ENCODE measurements around the gene MYL9.
A peak's percentile ranks its signal among the peaks of the same experiment; 100 is the strongest.
"Not testable (repeated sequence)": the region's sequence is repeated elsewhere in the genome, so short reads cannot be mapped to it uniquely, and the experiment has no call there.

The MYL9 gene

DNA sequence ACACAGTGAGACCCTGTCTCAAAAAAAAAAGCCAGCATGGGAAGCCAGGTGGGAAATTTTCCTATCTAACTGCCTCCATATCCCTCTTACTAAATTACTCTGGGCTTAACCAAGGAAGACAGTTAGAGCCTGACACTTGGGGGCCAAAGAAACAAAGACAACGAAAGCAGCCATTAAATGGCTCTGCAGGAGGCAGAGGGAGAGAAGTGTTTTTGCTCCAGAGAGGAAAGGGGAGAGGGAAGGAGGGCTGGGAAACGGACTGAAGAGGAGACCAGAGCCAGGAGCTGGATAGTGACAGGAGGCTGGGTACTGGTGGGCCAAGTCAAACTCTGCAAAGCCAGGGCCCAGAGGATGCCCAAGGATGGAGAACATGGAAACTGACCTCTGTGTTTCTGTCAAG, 21.4 kb downstream of the MYL9 start:
- TF ChIP-seq CTCF (conservative IDR thresholded peaks at IDR 0.05; ENCODE audit: low read depth), result no peak
- no peak overlapping the region for H3K27ac ChIP-seq
- ChIA-PET POLR2A (ENCODE audit: low non-redundant PET) (no interaction called here), CTCF (interaction anchor here (0.7 to 1.3 kb wide), 3 partner anchors 10 to 235 kb away, joined by 3 to 4 read pairs (median 3); partner anchors contain the start of genes MYL9 and TGIF2)
- no peak for DNase-seq (ENCODE audit: low spot score)

GRCh38 chr20:36563374-36563773, 22.1 kb downstream of the MYL9 start:
- DNase-seq (ENCODE audit: low spot score), result no peak
- CTCF ChIA-PET, result no interaction called here
- TF ChIP-seq CTCF (conservative IDR thresholded peaks at IDR 0.05; ENCODE audit: low read depth), result no peak
- H3K27ac ChIP-seq, result no peak overlapping the region
- POLR2A ChIA-PET (ENCODE audit: low non-redundant PET), result no interaction called here

DNA sequence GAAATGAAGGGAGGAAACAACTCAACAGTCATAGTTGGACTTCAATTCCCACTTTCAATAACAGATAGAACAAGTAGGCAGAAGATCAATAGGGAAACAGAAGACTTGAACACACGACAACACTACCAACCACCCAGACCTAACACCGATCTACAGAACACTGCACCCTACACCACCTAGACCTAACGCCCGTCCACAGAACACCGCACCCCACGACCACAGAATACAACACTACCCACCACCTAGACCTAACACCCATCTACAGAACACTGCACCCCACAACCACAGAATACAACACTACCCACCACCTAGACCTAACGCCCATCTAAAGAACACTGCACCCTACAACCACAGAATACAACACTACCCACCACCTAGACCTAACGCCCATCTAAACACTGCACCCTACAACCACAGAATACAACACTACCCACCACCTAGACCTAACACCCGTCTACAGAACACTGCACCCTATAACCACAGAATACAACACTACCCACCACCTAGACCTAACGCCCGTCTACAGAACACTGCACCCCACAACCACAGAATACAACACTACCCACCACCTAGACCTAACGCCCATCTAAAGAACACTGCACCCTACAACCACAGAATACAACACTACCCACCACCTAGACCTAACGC, 22.9 kb downstream of the MYL9 start:
- POLR2A ChIA-PET (ENCODE audit: low non-redundant PET); CTCF ChIA-PET; DNase-seq (ENCODE audit: low spot score); H3K27ac ChIP-seq: not testable (repeated sequence)

DNA sequence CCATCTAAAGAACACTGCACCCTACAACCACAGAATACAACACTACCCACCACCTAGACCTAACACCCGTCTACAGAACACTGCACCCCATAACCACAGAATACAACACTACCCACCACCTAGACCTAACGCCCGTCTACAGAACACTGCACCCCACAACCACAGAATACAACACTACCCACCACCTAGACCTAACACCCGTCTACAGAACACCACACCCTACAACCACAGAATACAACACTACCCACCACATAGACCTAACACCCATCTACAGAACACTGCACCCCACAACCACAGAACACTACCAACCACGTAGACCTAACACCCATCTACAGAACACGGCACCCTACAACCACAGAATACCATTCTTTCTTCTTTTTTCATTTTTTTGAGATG, 23.4 kb downstream of the MYL9 start:
- H3K27ac ChIP-seq; POLR2A ChIA-PET (ENCODE audit: low non-redundant PET); DNase-seq (ENCODE audit: low spot score): not testable (repeated sequence)
- CTCF ChIA-PET, result interaction anchor here (0.6 to 1.0 kb wide), 3 partner anchors 12 to 40 kb away, joined by 3 to 4 read pairs (median 4); no protein-coding TSS in a partner anchor

- ChIA-PET CTCF (interaction anchor here (0.6 to 1.0 kb wide), 6 partner anchors 8 to 524 kb away, joined by 3 to 6 read pairs (median 4); no protein-coding TSS in a partner anchor), POLR2A (ENCODE audit: low non-redundant PET) (no interaction called here)
- TF ChIP-seq CTCF (conservative IDR thresholded peaks at IDR 0.05; ENCODE audit: low read depth), result no peak
Observed at GRCh38 chr20:36565520-36565919, 24.2 kb downstream of the MYL9 start.

DNA sequence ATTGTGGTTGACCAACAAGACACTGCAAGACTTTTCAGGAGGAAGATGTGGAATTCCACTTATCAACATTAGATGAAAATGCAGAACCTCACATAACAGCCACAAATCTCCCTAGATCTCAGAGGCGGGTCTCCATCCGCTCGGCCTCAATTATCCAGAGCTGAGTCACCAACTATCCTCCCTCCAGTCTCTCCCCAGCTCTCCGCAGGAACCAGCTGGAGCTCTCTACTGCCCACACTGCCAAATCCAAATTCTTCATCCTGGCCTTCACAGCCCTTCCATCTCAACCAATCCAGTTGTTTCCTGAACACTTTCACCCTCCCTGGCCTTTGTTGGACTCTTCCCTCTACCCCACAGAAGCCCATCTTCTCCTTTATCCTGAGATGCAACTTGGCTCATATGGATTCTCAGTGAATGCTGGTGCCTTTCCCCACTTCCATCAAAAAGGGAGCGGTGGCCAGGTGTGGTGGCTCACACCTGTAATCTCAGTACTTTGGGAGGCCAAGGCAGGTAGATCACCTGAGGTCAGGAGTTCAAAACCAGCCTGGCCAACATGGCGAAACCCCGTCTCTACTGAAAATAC, 28.6 kb downstream of the MYL9 start:
- POLR2A ChIA-PET (ENCODE audit: low non-redundant PET), result interaction anchor here (0.5 kb wide), 1 partner anchor 71 kb away, joined by 9 read pairs; no protein-coding TSS in a partner anchor
- no peak overlapping the region for H3K27ac ChIP-seq
- TF ChIP-seq CTCF (conservative IDR thresholded peaks at IDR 0.05; ENCODE audit: low read depth), result no peak
- CTCF ChIA-PET, result interaction anchor here (0.5 kb wide), 1 partner anchor 52 kb away, joined by 3 read pairs; no protein-coding TSS in a partner anchor
- no peak for DNase-seq (ENCODE audit: low spot score)

More at GRCh38 chr20:36565520-36565919, 24.2 kb downstream of the MYL9 start:
- no peak for DNase-seq (ENCODE audit: low spot score)
- H3K27ac ChIP-seq, result no peak overlapping the region

GRCh38 chr20:36571564-36572504, 30.5 kb downstream of the MYL9 start:
- POLR2A ChIA-PET (ENCODE audit: low non-redundant PET), result interaction anchor here (1.0 kb wide), 1 partner anchor 34 kb away, joined by 4 read pairs; the partner anchor contains the start of gene RAB5IF
- no peak for DNase-seq (ENCODE audit: low spot score)
- no peak for TF ChIP-seq CTCF (conservative IDR thresholded peaks at IDR 0.05; ENCODE audit: low read depth)
- CTCF ChIA-PET, result interaction anchor here (0.6 to 1.1 kb wide), 8 partner anchors 14 to 41 kb away, joined by 3 to 6 read pairs (median 4); partner anchors contain the start of gene RAB5IF
- H3K27ac ChIP-seq, result peak overlapping the region; percentile 81
